ENCODE results near the gene RGS12.

Gene RGS12

GRCh38 chr4:3328814-3329663 lies 36.2 kb downstream of the RGS12 start:
- DNase-seq (ENCODE audit: low read depth, low spot score) = no peak

DNA sequence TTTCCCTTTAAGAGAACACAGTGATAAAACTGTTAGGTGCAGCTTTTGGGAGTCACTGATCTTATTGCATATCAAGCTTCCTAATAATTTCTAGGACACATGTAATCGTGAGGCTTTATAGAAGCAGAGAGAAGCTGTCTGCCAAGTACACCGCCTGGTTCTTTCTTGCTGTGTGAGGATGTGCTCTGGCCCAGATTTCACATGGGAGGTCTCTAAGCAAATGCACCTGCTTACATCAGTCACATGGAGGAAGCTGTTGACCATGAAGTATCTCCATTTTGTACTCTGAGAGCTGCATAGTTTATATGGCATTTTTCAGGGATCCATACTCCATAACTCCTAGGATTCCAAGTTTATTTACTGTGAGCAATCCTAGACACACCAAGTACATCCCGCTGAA lies 37.1 kb downstream of the RGS12 start:
- no peak for DNase-seq (ENCODE audit: low read depth, low spot score)

DNA sequence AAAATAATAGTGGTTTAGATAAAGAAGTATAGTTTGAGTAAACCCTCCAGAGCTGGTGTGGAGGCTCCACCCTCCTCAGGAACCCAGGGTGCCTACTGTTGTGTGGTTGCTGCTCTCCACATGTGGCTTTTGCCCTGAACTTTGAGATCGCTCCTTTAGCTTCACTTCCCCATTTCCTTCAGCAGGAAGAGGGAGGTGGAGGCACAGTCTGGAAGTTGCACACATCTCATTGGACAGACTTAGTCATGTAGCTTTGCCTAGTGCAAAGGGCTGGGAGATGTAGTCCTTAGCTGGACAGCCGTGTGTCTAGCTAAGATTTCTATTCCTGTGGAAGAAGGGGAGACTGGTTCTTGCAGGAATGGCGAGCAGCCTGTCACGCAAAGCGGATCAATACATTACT lies 37.9 kb downstream of the RGS12 start:
- no peak for DNase-seq (ENCODE audit: low read depth, low spot score)

- no peak for DNase-seq (ENCODE audit: low read depth, low spot score)
Measured at GRCh38 chr4:3331511-3332394, 38.9 kb downstream of the RGS12 start.

- no peak for DNase-seq (ENCODE audit: low read depth, low spot score)
Measured at GRCh38 chr4:3332498-3332897, 39.7 kb downstream of the RGS12 start.

GRCh38 chr4:3334316-3334715 lies 41.5 kb downstream of the RGS12 start:
- no peak for DNase-seq (ENCODE audit: low read depth, low spot score)

GRCh38 chr4:3335385-3335784 lies 42.6 kb downstream of the RGS12 start:
- no peak for DNase-seq (ENCODE audit: low read depth, low spot score)

DNA sequence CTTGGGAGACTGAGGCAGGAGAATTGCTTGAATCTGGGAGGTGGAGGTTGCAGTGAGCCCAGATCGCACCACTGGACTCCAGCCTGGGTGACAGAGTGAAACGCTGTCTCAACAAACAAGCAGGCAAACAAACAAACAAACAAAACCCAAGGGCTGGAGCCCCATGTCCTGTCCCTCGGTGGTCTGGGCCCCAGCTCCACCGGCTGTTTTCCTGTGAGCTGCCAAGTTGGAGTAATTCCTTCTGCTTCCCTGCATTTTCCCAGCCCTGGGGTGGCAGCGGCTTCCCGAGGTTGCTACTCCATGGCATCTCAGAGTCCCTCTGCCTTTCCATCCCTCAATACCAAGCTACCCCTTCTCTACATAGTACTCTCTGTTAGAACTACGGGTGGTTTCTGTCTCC lies 43.2 kb downstream of the RGS12 start:
- no peak for DNase-seq (ENCODE audit: low read depth, low spot score)

DNA sequence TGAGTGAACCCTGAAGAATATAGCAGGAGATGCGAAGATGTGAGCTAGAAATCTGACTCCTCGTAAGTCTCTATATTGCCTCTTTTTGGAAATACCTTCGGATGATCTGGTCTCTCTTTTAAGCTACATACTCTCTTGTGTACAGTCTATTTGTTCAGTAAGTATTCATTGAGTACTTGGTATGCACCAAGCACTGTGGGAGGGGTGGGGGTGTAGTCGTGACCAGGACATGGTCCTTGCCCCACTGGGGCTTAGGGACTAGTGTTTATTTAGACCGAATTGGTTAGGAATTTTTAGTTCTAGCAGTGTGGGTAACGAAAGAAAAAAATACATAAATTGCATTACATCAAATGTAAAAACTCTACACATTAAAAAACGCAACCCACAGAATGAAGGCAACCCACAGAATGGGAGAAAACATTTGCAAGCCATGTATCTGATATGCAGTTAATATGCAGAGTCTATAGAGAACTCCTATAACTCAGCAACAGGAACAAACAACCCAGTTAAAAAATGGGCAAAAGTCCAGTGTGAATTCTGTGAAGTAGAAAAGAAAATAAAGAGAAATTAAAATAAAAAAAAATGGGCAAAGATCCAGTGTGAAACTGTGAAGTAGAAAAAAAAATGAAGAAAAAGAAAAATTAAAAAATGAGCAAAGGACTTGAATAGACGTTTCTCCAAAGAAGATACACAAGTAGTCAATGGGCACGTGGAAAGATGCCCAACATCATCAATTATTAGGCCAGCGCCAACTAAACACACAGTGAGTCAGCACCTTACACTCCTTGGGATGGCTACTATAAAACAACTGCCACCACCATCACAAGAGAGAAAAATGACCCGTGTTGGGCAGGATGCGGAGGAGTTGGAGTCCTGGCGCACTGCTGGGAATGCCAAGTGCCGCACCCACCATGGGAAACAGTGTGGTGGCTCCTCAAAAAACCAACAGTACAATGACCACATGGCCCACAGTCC lies 43.8 kb downstream of the RGS12 start:
- DNase-seq (ENCODE audit: low read depth, low spot score) = no peak

DNA sequence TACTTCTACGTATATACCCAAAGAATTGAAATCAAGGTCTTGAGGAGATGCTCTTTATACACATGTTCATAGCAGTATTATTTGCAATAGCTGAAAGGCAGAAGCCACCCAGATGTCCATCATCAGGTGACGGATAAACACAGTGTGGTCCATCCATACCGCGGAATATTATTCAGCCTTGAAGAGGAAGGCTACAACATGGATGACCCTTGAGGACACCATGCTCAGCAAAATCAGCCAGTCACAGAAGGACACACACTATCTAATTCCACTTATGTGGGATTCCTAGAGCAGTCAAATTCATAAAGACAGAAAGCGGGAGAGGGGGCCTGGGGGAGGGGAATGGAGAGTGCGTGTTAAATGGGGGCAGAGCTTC lies 44.5 kb downstream of the RGS12 start:
- DNase-seq (ENCODE audit: low read depth, low spot score) = no peak

GRCh38 chr4:3337811-3338210 lies 45.0 kb downstream of the RGS12 start:
- DNase-seq (ENCODE audit: low read depth, low spot score) = no peak

DNA sequence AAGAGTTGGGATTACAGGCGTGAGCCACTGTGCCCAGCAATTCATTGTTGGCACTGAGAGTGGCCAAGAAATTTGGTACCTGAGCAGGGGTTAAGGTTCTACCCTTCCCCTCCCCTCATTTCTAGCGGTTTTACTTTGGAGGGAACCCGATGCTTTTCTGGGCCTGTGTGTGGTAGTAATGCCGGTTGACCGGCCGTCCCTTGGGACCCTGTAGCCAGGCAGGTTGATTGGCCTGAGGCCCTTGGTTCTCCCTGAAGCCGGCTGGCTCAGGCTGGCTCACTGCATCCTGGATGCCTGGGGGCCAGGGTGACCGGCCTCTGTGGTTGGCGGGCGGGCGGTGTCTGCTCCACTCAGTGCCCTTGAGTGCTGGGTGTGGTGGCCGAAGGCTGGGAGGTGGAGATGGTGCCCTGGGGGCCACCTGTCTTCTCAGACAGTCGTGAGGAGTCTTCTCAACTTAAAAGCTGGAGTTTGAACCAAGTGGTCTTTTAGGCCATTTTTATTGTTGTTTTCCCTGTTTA lies 45.6 kb downstream of the RGS12 start:
- no peak for DNase-seq (ENCODE audit: low read depth, low spot score)

GRCh38 chr4:3338976-3339531 lies 46.2 kb downstream of the RGS12 start:
- DNase-seq (ENCODE audit: low read depth, low spot score) = no peak

DNA sequence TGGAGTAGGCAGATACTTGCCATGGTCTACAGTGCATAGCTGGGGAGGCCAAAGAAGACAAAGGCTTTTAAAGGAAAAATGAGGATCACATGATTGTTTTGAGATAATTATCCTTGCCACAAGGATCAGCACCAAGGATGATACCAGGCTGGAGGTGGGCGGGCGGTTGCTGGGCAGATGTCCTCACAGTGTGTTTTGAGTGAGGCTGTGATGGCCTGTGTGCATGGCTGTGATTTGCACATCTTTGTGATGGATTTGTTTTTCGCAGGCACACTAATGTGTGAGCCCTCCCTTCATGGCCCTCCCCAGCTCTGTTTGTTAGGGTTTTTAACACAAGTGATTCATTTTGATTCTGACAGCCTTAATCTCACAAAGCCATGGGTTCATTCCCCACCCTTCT lies 46.8 kb downstream of the RGS12 start:
- DNase-seq (ENCODE audit: low read depth, low spot score) = no peak

GRCh38 chr4:3340038-3340699 lies 47.3 kb downstream of the RGS12 start:
- no peak for DNase-seq (ENCODE audit: low read depth, low spot score)

DNA sequence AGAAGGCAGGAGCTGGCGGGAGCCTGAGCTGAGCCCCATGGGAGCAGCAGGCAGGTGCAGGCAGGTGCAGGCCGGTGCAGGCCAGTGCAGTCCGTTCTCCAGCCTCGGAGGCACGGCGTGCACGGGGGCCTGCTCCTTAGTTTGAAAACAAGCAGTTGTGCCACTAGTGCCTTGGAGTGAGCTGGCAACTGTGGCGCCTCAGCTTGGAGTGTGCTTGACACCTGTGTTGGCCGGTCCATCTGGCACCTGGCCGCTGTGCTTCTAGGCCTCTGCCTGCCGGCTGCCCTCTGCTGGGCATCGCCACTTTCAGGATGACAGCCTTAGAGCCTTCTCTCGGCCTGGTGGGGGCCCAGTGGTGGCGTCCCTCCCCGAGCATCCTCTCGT lies 47.9 kb downstream of the RGS12 start:
- DNase-seq (ENCODE audit: low read depth, low spot score) = no peak

DNA sequence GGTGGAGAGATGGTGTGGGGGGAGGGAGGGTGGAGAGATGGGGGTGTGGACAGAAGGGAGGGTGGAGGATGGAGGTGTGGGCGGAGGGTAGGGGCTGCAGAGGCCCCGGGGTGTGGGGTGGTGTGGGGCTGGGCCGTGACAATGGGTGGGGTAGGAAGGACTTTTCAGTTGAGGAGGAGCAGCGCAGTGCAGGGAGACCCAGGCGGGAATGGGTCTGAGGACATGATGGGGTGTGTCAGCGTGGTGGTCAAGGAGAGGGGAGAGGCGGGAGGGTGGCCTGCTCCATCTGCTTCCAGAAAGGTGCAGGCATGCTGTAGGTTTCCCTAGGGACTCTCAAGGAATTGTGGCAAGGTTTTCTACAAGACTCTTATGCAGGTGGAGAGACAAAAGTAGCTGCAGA lies 48.9 kb downstream of the RGS12 start:
- DNase-seq (ENCODE audit: low read depth, low spot score) = no peak

GRCh38 chr4:3342182-3342854 lies 49.5 kb downstream of the RGS12 start:
- no peak for DNase-seq (ENCODE audit: low read depth, low spot score)
